OCI-LY7 (cell line): ENCODE measurements around the gene DRP2.

Experiments used
- CTCF ChIP-seq: fragments of 200-600 bp; sonication (generic); conservative IDR thresholded peaks from 2 replicates; pipeline ENCODE4 v1.5.1; 2014; ENCODE audit warnings: mild to moderate bottlenecking, antibody characterized with exemption, low read length, moderate library complexity, mixed read lengths
- EZH2phosphoT487 ChIP-seq: fragments of 200-600 bp; sonication (generic); IDR thresholded peaks from 2 replicates; pipeline ENCODE4 v1.6.1; 2018; ENCODE audit warnings: low read depth, borderline replicate concordance, mild to moderate bottlenecking, mixed run types, antibody characterized with exemption, low read length, moderate library complexity, mixed read lengths

- TF ChIP-seq CTCF: no peak
- TF ChIP-seq EZH2phosphoT487: no peak
Measured at GRCh38 chrX:101220662-101221260, 1.2 kb downstream of the DRP2 start.
